Midbrain (tissue), 1 donor: ENCODE measurements around the gene NAA10.
A peak's percentile ranks its signal among the peaks of the same experiment; 100 is the strongest.

ENCODE experiments used
- DNase-seq: peaks from one replicate; lab custom pipeline; 2025; lab: John Stamatoyannopoulos, UW

The NAA10 gene

DNA sequence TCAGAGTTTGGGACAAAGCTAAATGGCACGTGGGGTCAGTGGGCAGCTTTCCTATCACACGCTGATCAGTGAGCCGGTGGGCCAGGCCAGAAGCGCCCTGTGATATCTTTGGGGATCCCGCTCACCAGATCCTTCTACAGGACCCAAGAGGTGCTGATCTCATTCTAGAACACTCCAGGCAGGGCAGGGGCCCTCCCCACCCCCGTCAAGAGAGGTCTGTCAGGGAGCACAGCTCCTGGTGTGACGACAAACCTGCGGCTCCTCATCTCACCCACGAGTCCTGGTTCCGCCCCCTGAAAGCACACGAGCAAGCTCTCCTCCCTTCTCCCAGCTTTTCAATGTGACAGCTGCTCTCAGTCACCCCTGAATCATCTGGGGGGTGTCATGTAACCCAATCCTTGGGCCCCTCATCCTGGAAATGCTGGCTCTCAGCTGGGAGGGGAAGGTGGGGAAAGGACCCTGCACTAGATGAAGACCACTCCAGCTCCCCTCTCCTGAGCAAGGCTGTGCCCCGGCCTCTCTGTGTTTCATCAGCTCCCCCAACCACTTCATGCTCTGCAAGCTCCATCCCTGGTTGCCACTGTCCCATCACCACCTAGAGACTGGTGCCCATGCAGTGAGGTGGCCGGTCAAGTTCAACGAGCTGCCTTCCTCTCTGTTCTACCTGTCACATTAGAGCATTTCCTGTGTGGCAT lies 32.2 kb upstream of the NAA10 start:
- DNase-seq, result no peak

GRCh38 chrX:153966283-153966688 lies 31.4 kb upstream of the NAA10 start:
- no peak for DNase-seq

DNA sequence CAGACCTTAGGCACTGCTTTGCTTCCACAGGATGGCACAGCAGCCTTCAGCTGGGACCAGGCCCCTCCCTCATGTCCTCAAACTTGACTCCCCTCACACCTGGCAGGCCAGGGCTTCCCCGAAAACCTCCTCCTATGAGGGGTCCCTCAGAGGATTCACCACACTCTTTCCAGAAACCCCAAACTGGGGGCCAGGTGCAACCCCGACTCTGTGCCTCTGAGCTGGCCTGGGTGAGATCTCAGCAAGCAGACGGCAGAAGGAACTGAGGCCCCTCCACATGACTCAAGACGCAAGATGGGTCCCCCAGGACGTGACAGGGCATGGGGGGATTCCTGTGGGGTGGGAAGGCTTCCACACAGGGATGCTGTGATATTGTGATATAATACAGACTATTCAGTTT lies 30.6 kb upstream of the NAA10 start:
- DNase-seq, result no peak

DNA sequence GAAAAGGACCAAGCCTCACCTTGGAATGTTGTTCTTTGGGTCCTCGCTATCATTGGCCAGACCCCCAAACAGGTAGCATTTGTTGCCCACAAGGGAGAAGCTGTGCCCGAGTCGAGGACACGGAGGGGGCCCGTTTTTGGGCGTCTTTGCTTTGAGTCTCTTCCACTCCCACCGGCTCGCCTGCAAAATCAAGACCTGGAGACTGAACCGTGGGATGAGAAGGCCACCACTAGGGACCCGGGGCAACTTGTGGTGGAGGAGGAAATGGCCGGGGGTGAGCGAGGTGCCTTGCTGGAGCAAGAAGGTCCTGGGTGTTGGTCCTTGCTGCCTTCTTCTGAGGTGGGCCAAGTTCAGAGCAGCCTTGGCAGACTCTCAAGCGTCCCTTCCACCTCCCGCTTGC lies 29.3 kb upstream of the NAA10 start:
- no peak for DNase-seq

GRCh38 chrX:153963546-153963945 lies 28.7 kb upstream of the NAA10 start:
- no peak for DNase-seq

GRCh38 chrX:153961292-153961691 lies 26.5 kb upstream of the NAA10 start:
- no peak for DNase-seq

DNA sequence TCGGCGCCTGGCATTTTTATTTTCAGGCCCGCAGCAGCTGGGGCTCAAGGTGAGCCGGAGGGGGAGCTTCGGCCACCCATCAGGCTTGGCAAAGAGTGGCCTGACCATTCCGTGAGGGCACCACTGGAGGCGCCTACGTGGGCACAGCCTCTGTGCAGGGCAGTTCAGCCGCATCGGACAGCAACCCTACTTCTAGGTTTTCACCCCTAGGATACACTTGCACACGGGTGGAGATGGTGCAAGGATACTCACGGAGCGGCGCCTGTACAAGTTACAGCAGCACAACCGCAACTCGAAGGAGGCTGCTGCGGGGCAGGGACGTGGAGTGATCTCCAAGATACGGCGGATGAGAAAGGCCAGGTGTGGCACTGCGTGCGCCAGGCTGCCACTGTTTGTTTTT lies 25.9 kb upstream of the NAA10 start:
- DNase-seq, result no peak

DNA sequence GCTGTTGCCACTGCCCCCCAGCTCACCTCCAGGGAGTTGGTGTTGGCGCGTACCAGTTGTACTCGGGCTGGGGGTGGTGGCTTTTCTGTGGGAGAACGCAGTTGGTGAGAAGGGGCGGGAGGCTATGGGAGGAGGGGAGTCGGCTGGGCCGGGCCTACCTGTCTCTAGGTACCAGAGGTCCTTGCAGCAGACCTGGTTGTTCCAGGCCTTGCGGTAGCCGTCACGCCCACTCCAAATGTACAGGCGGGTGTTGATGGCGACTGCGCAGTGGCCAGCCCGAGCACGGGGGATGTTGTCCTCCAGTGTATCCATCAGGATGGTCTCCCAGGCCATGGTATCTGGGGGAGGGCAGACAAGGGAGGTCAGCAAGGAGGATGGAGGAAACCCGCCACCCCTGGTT lies 25.2 kb upstream of the NAA10 start:
- no peak for DNase-seq

DNA sequence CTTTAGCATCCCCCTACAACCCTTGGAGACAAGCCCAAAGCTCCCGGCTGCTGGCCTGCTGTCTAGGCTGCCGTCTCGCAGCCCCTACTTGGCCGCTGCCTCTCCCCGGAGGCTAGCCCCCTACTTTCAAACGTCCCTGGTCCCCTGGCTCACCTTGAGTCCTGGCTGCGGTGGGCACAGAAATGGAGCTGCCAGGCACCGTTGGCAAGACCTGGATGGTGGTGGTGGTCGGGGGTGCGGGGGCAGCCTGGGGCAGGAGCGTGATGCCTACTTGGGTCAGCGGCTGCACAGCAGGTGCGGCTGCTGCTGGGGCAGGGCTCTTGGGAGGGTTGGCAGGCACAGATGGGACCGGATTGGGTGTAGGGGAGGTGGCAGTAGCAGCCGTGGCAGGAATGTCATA lies 24.8 kb upstream of the NAA10 start:
- DNase-seq, result no peak

- no peak for DNase-seq
Observed at GRCh38 chrX:153958605-153959004, 23.8 kb upstream of the NAA10 start.

- DNase-seq, result no peak
Observed at GRCh38 chrX:153957224-153957623, 22.4 kb upstream of the NAA10 start.

- DNase-seq, result no peak
Observed at GRCh38 chrX:153956044-153956907, 21.4 kb upstream of the NAA10 start.

- no peak for DNase-seq
Observed at GRCh38 chrX:153955228-153955732, 20.4 kb upstream of the NAA10 start.

DNA sequence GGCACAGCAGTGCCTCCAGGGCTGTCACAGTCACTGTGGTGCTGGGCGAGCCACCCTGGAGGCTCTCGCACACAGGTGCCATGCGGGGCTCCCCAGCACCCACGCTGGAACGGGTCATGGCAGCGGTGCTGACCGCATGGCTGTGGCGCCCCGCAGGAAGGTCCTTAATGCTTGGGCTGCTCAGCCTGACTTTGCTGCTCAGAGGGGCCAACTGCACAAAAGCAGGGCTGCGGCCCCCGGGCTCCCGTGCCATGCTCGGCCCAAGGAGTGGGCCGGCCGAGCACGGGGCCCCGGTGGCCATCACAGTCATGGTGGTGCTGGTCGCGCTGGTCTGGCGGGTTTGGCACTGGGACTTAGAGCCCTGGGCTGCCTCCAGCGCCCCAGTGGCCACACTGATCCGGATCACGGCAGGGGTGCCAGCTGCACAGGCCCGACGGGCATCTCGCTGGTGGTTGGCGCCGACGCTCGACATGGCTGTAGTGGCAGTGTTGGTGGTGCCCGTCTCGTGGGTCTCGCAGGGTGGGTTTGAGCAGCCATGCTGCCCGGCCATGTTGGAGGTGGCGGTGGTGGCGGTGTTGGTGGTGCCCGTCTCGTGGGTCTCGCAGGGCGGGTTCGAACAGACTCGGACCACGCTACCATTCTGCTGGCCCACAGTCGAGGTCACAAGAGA lies 19.9 kb upstream of the NAA10 start:
- DNase-seq, result no peak

- DNase-seq, result no peak
Observed at GRCh38 chrX:153953892-153954557, 19.2 kb upstream of the NAA10 start.

DNA sequence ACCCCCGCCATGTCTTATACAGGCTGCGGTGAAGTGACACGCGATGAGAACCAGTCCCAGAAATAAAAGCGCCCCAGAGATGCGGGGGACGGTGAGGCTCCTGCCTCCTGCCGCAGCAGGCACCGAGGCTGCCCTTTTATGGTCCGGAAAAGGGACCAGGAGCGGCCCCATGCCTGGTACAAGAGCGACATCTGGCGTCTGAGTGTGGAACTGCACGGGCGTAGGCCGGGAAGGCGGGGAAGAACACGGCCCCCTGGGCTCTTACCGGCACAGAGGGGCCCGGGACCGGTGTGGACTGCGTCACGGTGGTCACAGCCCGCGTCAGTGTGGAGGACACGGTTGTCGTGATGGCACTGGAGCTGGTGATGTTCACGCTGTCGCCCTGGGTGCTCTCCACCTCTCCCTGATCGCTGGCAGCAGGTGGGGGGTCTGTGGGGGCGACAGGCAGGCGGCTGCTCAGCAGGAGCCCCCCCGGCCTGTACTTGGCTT lies 18.5 kb upstream of the NAA10 start:
- peak; percentile 66 for DNase-seq

DNA sequence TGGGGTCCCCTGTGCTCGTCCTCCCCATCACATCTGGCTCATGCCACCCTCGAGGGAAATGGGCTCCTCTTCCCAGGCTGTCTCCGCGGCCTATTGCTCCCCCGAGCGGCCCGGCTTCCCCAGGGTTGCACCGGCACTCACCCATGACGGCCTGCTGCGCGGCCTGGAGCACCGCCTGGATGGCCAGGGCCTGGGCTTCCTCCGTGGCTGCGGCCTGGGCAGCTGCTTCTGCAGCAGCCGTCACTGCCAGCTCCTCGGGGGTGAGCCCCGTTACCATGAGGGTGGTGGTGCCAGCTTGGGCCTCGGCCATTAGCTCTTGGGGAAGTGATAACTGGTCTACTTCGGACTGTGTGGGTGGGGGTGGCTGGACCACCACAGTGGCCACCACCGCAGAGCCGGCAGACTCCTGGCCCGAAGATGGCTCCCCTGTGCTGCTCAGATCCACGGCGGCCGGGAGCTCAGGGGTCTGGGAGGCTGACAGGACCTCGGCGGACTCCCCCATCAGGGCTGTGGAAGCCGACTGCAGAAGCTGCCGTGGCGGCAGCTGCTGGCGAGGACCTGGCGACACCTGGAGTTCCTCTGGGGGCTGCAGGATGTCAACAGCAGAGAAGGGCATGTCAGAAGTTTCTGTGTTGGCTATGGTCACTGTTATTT lies 17.7 kb upstream of the NAA10 start:
- no peak for DNase-seq

- DNase-seq, result no peak
Observed at GRCh38 chrX:153951683-153952372, 17.0 kb upstream of the NAA10 start.

- no peak for DNase-seq
Observed at GRCh38 chrX:153950127-153950526, 15.3 kb upstream of the NAA10 start.

GRCh38 chrX:153948847-153949805 lies 14.3 kb upstream of the NAA10 start:
- no peak for DNase-seq
